Neutrophil (primary cell): ENCODE results near the gene PANK1.

Source experiments
- H3K27ac ChIP-seq: fragments of 200-600 bp; sonication (generic); 2 replicates; pipeline ENCODE4 v1.5.1; 2016; ENCODE audit warnings: mild to moderate bottlenecking, moderate library complexity
- H3K27me3 ChIP-seq: fragments of 200-600 bp; sonication (generic); 2 replicates; pipeline ENCODE4 v1.6.0; 2016; ENCODE audit warnings: mild to moderate bottlenecking
- H3K36me3 ChIP-seq: fragments of 200-600 bp; sonication (generic); 2 replicates; pipeline ENCODE4 v1.5.1; 2017
- H3K4me1 ChIP-seq, 2 experiments: fragments of 200-600 bp in 1 of 2; sonication (generic) in 1 of 2; 1 replicate in 1 of 2; 2 replicates in 1 of 2; pipeline versions ENCODE4 v1.5.1 to v1.6.1; 2013 to 2016; ENCODE audit warnings: low read depth in 1 of 2, low read length in 1 of 2, mild to moderate bottlenecking in 1 of 2, moderate library complexity in 1 of 2; ENCODE audit not compliant: control insufficient read depth in 1 of 2, insufficient read depth in 1 of 2
- H3K4me3 ChIP-seq, 2 experiments: fragments of 200-600 bp in 1 of 2; sonication (generic) in 1 of 2; 1 replicate in 1 of 2; 2 replicates in 1 of 2; pipeline ENCODE4 v1.5.1; 2013 to 2016; ENCODE audit warnings: low read depth in 1 of 2, low read length in 1 of 2, mild to moderate bottlenecking in 1 of 2, moderate library complexity in 1 of 2
- H3K9me3 ChIP-seq: fragments of 200-600 bp; sonication (generic); 2 replicates; pipeline ENCODE4 v1.5.1; 2016
- TF ChIP-seq, protein P1 (sequence below): fragments of 200-600 bp; sonication (generic); IDR thresholded peaks from 2 replicates; pipeline ENCODE4 v1.5.1; 2016; ENCODE audit warnings: antibody characterized with exemption

The PANK1 gene

DNA sequence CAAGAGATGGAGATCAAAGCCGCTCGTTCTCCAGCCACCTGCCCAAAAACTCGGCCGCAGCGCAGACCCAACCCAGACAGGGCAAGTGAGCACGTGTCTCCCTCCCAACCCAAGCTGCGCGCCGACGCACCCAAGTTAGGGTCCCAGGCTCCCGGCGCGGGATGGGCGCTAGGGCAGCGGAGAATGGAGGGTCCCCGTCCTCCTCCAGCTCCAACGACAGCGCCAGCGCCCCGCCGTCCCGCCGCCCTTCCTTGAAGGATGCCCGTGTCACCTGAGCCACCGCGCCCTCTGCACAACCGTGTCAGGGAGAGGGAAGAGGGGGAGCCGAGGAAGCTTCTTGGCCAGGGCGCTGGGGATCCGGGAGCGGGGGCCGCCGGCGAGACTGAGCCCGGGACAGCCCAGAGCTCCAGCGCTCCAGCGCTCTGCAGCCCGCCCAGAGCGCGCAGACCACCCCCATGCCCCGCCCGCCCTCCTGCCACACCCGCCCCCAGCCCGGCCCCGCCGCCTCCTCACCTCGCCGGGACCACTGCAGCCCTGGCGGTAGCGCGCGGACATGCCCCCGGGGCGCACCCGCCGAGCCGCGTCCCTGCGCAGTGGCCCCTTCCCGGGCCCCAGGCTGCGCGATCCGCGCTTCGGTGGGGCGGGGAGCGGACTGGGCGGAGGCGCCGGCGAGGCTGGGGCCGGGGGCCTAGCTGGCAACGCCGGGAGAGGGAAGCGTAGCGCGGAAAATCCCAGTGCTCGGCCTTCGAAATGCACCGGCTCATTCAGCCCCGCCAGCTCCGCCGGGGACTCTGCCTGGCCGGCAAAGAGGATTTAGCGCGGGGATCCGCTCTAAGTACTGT lies 109.7 kb downstream of the PANK1 start, which contains the start of gene SLC16A12:
Gene SLC16A12 (minus strand): TSS at position 424 of the 842 bp plus-strand sequence. CDS start 73,016 bp downstream, outside the sequence.
- Histone ChIP-seq H3K9me3 (no peaks in the 10 kb centered on the region), H3K4me3 (no peak within 1 kb of the TSS), H3K27me3 (peaks cover 97% of the 10 kb centered on the region), H3K36me3 (no peaks in the 10 kb centered on the region), H3K4me1 (no peaks in the 10 kb centered on the region), H3K27ac (no peak within 1 kb of the TSS)
- TF ChIP-seq, protein P1, sequence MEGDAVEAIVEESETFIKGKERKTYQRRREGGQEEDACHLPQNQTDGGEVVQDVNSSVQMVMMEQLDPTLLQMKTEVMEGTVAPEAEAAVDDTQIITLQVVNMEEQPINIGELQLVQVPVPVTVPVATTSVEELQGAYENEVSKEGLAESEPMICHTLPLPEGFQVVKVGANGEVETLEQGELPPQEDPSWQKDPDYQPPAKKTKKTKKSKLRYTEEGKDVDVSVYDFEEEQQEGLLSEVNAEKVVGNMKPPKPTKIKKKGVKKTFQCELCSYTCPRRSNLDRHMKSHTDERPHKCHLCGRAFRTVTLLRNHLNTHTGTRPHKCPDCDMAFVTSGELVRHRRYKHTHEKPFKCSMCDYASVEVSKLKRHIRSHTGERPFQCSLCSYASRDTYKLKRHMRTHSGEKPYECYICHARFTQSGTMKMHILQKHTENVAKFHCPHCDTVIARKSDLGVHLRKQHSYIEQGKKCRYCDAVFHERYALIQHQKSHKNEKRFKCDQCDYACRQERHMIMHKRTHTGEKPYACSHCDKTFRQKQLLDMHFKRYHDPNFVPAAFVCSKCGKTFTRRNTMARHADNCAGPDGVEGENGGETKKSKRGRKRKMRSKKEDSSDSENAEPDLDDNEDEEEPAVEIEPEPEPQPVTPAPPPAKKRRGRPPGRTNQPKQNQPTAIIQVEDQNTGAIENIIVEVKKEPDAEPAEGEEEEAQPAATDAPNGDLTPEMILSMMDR, result no peak

DNA sequence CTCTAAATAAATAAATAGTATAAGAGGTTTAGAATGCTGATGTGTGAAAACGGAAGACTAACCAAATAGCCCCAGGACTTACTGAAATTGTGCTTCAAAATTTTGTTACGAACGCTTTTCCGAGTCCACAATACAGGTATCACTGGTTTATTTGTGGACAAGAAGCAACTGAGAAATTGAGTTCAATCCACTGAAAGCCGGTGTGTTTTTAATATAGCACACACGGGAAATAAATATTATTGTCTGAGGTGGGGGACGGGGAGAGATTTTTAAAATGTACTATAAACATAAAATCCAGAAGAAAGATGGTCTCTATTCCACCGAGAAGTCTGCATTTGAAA lies 110.2 kb downstream of the PANK1 start:
- Histone ChIP-seq H3K27ac (no peak overlapping the region), H3K4me1 (no peaks in the 10 kb centered on the region), H3K4me3 (no peak overlapping the region), H3K9me3 (no peaks in the 10 kb centered on the region), H3K36me3 (no peaks in the 10 kb centered on the region), H3K27me3 (peaks cover 98% of the 10 kb centered on the region)
- TF ChIP-seq, protein P1, result no peak
